Calu3 (cell line): ENCODE data around the gene DST. TPM values are rescaled to one million over a fixed set of nuclear protein-coding genes. Genes with fewer than 3 reads are reported as not detected.

Source experiments
- BruUV-seq: library from RNA; stranded (reverse); fragments of 400-500 nt; replicated peaks from 2 replicates; lab custom pipeline; 2021; lab: Mats Ljungman, UMichigan
- CTCF ChIA-PET: fragments of 300-600 bp; sonication (Branson Sonifier 250); formaldehyde crosslinking; loops from one replicate; lab custom pipeline; 2022; ENCODE audit warnings: antibody characterized with exemption; lab: Charles Lee
- DNase-seq: peaks from one replicate; pipeline ENCODE4 v3.0.0; 2022
- H3K27ac Mint-ChIP-seq: one replicate; pipeline ENCODE4 v1.8.0; 2022; ENCODE audit warnings: mixed read lengths; ENCODE audit not compliant: unreplicated experiment
- H3K27me3 Mint-ChIP-seq: one replicate; pipeline ENCODE4 v1.8.0; 2022; ENCODE audit warnings: mixed read lengths; ENCODE audit not compliant: unreplicated experiment
- H3K36me3 Mint-ChIP-seq: one replicate; pipeline ENCODE4 v1.8.0; 2022; ENCODE audit warnings: mild to moderate bottlenecking, moderate library complexity, mixed read lengths; ENCODE audit not compliant: insufficient read depth, unreplicated experiment
- H3K4me1 Mint-ChIP-seq: one replicate; pipeline ENCODE4 v1.8.0; 2022; ENCODE audit warnings: mild to moderate bottlenecking, low read depth, mixed read lengths; ENCODE audit not compliant: unreplicated experiment
- H3K4me3 Mint-ChIP-seq: one replicate; pipeline ENCODE4 v1.8.0; 2022; ENCODE audit warnings: mild to moderate bottlenecking, low read depth, moderate library complexity, mixed read lengths; ENCODE audit not compliant: unreplicated experiment
- H3K9me3 Mint-ChIP-seq: one replicate; pipeline ENCODE4 v1.8.0; 2022; ENCODE audit warnings: low read depth, mixed read lengths; ENCODE audit not compliant: unreplicated experiment
- CTCF ChIP-seq: fragments of 200-600 bp; IDR thresholded peaks from one replicate; pipeline ENCODE4 v1.8.0; 2022; ENCODE audit warnings: antibody characterized with exemption; ENCODE audit not compliant: unreplicated experiment
- intact Hi-C: fragments of 100-400 bp; cut with micrococcal nuclease; formaldehyde crosslinking; loops from one replicate; pipeline ENCODE4 v1.10.0; 2022; ENCODE audit not compliant: unreplicated experiment
- total RNA-seq: library from RNA; stranded (reverse); gene quantifications from 2 replicates; pipeline ENCODE4 v1.2.3, GENCODE V29; 2022

Gene DST
- total RNA-seq, 1 experiment from 2014 or later = 212 TPM

GRCh38 chr6:56683882-56684281, 41.2 kb upstream of the DST start:
- no peaks in the 10 kb centered on the region for H3K27me3 Mint-ChIP-seq
- H3K9me3 Mint-ChIP-seq = no peaks in the 10 kb centered on the region
- H3K27ac Mint-ChIP-seq = peak overlapping the region; percentile 60
- peak overlapping the region; percentile 33 for H3K4me3 Mint-ChIP-seq
- intact Hi-C loops = no loop called here
- H3K4me1 Mint-ChIP-seq = peaks cover 52% of the 10 kb centered on the region
- BruUV-seq = no TSS peak
- peak; percentile 58 for DNase-seq
- no peak for TF ChIP-seq CTCF
- H3K36me3 Mint-ChIP-seq = peaks cover 6% of the 10 kb centered on the region
- CTCF ChIA-PET = interaction anchor here (0.6 to 1.2 kb wide), 4 partner anchors 10 to 168 kb away, joined by 3 to 4 read pairs (median 3); no protein-coding TSS in a partner anchor

- Mint-ChIP-seq H3K4me1 (peaks cover 45% of the 10 kb centered on the region), H3K4me3 (no peak overlapping the region), H3K27ac (no peak overlapping the region), H3K36me3 (no peaks in the 10 kb centered on the region), H3K9me3 (no peaks in the 10 kb centered on the region), H3K27me3 (no peaks in the 10 kb centered on the region)
- no peak for DNase-seq
- intact Hi-C loops = no loop called here
- no TSS peak for BruUV-seq
- CTCF ChIA-PET = interaction anchor here (1.0 kb wide), 1 partner anchor 8 kb away, joined by 3 read pairs; no protein-coding TSS in a partner anchor
- no peak for TF ChIP-seq CTCF
These were observed 39.9 kb upstream of the DST start for GRCh38 chr6:56682635-56683034.

GRCh38 chr6:56677559-56677958, 34.9 kb upstream of the DST start:
- Mint-ChIP-seq H3K36me3 (peaks cover 8% of the 10 kb centered on the region), H3K4me3 (no peak overlapping the region), H3K4me1 (peaks cover 15% of the 10 kb centered on the region), H3K27me3 (no peaks in the 10 kb centered on the region), H3K27ac (no peak overlapping the region), H3K9me3 (no peaks in the 10 kb centered on the region)
- no peak for DNase-seq
- intact Hi-C loops = no loop called here
- no peak for TF ChIP-seq CTCF
- CTCF ChIA-PET = no interaction called here
- no TSS peak for BruUV-seq

- peak overlapping the region; percentile 85 for H3K27ac Mint-ChIP-seq
- BruUV-seq = no TSS peak
- H3K9me3 Mint-ChIP-seq = no peaks in the 10 kb centered on the region
- H3K4me1 Mint-ChIP-seq = peaks cover 39% of the 10 kb centered on the region
- H3K36me3 Mint-ChIP-seq = peaks cover 16% of the 10 kb centered on the region
- no peak for TF ChIP-seq CTCF
- H3K4me3 Mint-ChIP-seq = peak overlapping the region; percentile 30
- no peak for DNase-seq
- no peaks in the 10 kb centered on the region for H3K27me3 Mint-ChIP-seq
- intact Hi-C loops = loop anchor here (1.0 kb wide), 1 partner anchor 35 kb away; no protein-coding TSS in a partner anchor
- CTCF ChIA-PET = interaction anchor here (0.6 to 0.7 kb wide), 2 partner anchors 80 to 128 kb away, joined by 3 read pairs; no protein-coding TSS in a partner anchor
These were observed 29.2 kb upstream of the DST start for GRCh38 chr6:56671651-56672461.
